Endothelial cell (in vitro differentiated cells): ENCODE results near the gene CGB1. TPM values are rescaled to one million over a fixed set of nuclear protein-coding genes. Genes with fewer than 3 reads are reported as not detected.

Experiments used
- DNase-seq: peaks from one replicate; pipeline ENCODE4 v3.0.0; 2021; ENCODE audit warnings: low spot score
- H3K27ac Mint-ChIP-seq: one replicate; pipeline ENCODE4 v1.8.0; 2021; ENCODE audit warnings: mixed read lengths, inconsistent platforms; ENCODE audit not compliant: unreplicated experiment
- H3K27me3 Mint-ChIP-seq: one replicate; pipeline ENCODE4 v1.8.0; 2021; ENCODE audit warnings: mild to moderate bottlenecking, moderate library complexity, mixed read lengths, inconsistent platforms; ENCODE audit not compliant: unreplicated experiment
- H3K36me3 Mint-ChIP-seq: one replicate; pipeline ENCODE4 v1.8.0; 2021; ENCODE audit warnings: mild to moderate bottlenecking, low read depth, mixed read lengths, inconsistent platforms; ENCODE audit not compliant: unreplicated experiment
- H3K4me1 Mint-ChIP-seq: one replicate; pipeline ENCODE4 v1.8.0; 2021; ENCODE audit warnings: mild to moderate bottlenecking, mixed read lengths, inconsistent platforms; ENCODE audit not compliant: unreplicated experiment
- H3K4me3 Mint-ChIP-seq: one replicate; pipeline ENCODE4 v1.8.0; 2021; ENCODE audit warnings: mild to moderate bottlenecking, mixed read lengths, inconsistent platforms; ENCODE audit not compliant: unreplicated experiment
- H3K9me3 Mint-ChIP-seq: one replicate; pipeline ENCODE4 v1.8.0; 2021; ENCODE audit warnings: mixed read lengths, inconsistent platforms; ENCODE audit not compliant: unreplicated experiment
- microRNA-seq: library from miRNA; unstranded; fragments of <30 nt; microRNA quantifications from one replicate; pipeline ENCODE4, GENCODE V29; 2020; ENCODE audit not compliant: unreplicated experiment
- total RNA-seq: library from RNA; stranded (reverse); fragmentation: NEBNext Ultra II Directional; extraction: Animal tissue kit (Norgen Biotek cat#: 25700); gene quantifications from one replicate; pipeline ENCODE4 v1.2.1, GENCODE V29; 2021; ENCODE audit not compliant: unreplicated experiment
- TF ChIP-seq, protein P1 (sequence below): fragments of 200-600 bp; sonication (generic); IDR thresholded peaks from one replicate; pipeline ENCODE4 v1.5.0; 2021; ENCODE audit warnings: antibody characterized with exemption; ENCODE audit not compliant: unreplicated experiment

The CGB1 gene
- total RNA-seq, 1 donor from 2014 or later: not detected

DNA sequence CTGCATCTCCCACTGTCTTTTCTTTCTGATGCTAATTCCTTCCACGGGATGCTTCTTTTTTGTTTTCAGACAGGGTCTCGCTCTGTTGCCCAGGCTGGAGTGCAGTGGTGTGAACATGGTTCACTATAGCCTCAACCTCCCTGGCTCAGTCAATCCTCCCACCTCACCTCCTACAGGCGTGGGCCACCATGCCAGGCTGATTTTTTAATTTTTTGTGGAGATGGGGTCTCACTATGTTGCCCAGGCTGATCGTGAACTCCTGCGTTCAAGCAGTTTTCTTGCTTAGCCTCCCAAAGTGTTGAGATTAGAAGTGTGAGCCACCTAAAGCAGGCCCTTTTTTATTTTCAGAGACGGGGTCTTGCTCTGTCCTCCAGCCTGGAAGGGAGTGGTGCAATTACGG is 48.4 kb downstream of the CGB1 start:
- Mint-ChIP-seq H3K36me3 (peaks cover 26% of the 10 kb centered on the region), H3K9me3 (no peaks in the 10 kb centered on the region), H3K4me1 (peaks cover 11% of the 10 kb centered on the region), H3K27ac (no peak overlapping the region), H3K27me3 (peaks cover 10% of the 10 kb centered on the region), H3K4me3 (peak overlapping the region; percentile 37)
- TF ChIP-seq, protein P1, sequence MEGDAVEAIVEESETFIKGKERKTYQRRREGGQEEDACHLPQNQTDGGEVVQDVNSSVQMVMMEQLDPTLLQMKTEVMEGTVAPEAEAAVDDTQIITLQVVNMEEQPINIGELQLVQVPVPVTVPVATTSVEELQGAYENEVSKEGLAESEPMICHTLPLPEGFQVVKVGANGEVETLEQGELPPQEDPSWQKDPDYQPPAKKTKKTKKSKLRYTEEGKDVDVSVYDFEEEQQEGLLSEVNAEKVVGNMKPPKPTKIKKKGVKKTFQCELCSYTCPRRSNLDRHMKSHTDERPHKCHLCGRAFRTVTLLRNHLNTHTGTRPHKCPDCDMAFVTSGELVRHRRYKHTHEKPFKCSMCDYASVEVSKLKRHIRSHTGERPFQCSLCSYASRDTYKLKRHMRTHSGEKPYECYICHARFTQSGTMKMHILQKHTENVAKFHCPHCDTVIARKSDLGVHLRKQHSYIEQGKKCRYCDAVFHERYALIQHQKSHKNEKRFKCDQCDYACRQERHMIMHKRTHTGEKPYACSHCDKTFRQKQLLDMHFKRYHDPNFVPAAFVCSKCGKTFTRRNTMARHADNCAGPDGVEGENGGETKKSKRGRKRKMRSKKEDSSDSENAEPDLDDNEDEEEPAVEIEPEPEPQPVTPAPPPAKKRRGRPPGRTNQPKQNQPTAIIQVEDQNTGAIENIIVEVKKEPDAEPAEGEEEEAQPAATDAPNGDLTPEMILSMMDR: no peak
- no peak for DNase-seq

- no peak for DNase-seq
- Mint-ChIP-seq H3K27me3 (peaks cover 10% of the 10 kb centered on the region), H3K4me3 (no peak overlapping the region), H3K36me3 (peaks cover 28% of the 10 kb centered on the region), H3K9me3 (no peaks in the 10 kb centered on the region), H3K27ac (no peak overlapping the region), H3K4me1 (peaks cover 10% of the 10 kb centered on the region)
- TF ChIP-seq, protein P1: no peak
Observed at GRCh38 chr19:48987323-48987722, 49.4 kb downstream of the CGB1 start.

DNA sequence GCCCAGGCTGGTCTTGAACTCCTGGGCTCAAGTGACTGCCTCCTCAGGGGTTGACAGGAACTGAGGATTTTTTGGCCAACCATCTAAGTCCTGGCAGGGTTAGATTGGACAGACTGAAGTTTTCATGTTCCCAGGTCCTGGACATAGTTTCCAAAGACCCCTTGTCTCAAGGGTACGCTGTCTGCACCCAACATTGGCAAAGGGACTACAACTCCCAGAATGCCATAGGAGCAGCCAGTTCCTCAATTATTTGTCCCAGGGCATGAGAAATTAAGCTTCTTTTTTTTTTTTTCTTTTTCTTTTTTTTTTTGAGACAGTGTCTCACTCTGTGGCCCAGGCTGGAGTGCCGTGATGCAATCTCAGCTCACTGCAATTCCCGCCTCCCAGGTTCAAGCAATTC is 50.5 kb downstream of the CGB1 start:
- no peak for DNase-seq
- TF ChIP-seq, protein P1: no peak
- peaks cover 5% of the 10 kb centered on the region for H3K4me1 Mint-ChIP-seq
- no peaks in the 10 kb centered on the region for H3K9me3 Mint-ChIP-seq
- H3K27ac Mint-ChIP-seq: no peak overlapping the region
- H3K4me3 Mint-ChIP-seq: no peak overlapping the region
- peaks cover 6% of the 10 kb centered on the region for H3K27me3 Mint-ChIP-seq
- peaks cover 36% of the 10 kb centered on the region for H3K36me3 Mint-ChIP-seq

DNA sequence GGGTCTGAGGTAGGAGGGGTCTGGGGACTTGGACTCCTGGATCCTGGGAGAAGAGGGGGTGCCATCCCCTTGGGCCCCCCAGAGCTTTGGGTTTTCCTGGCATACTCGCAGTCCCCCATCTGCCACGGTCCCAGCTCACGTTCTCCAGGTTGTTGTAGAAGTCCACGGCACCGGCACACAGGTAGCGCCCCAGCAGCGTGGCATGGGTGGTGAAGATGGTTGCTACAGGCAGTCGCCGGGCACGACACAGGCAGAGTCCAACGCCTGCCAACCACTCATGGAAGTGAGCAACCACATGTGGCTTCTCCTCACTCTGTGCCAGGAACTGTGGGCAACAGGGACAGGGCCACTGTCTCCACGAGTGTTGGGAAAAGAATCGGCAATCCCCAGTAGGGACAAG is 51.0 kb downstream of the CGB1 start:
- peaks cover 36% of the 10 kb centered on the region for H3K36me3 Mint-ChIP-seq
- peaks cover 5% of the 10 kb centered on the region for H3K4me1 Mint-ChIP-seq
- peaks cover 3% of the 10 kb centered on the region for H3K27me3 Mint-ChIP-seq
- no peak for DNase-seq
- no peak overlapping the region for H3K4me3 Mint-ChIP-seq
- no peak overlapping the region for H3K27ac Mint-ChIP-seq
- TF ChIP-seq, protein P1: no peak
- H3K9me3 Mint-ChIP-seq: no peaks in the 10 kb centered on the region

Small RNA genes within 50 kb of the gene (microRNA-seq; reads per million reads assigned to microRNA genes)
- gene MIR6798: 1.2 reads per million, percentile 17 among the genes with 10 or more reads in this experiment

Other genes starting within 250 kb of the CGB1 start
- gene BCAT2, start 225.9 kb downstream of the CGB1 start, total RNA-seq: 35.0 TPM
- 65.6 TPM for gene HSD17B14, start 200.4 kb downstream of the CGB1 start, total RNA-seq
- gene PLEKHA4, start 168.3 kb downstream of the CGB1 start, total RNA-seq: 14.1 TPM
- gene PPP1R15A, start 164.5 kb downstream of the CGB1 start, total RNA-seq: 65.8 TPM
- 4.3 TPM for gene TULP2, start 138.2 kb downstream of the CGB1 start, total RNA-seq
- 244 TPM for gene NUCB1, start 136.6 kb downstream of the CGB1 start, total RNA-seq
- 1.0 TPM for gene DHDH, start 103.2 kb downstream of the CGB1 start, total RNA-seq
- 286 TPM for gene BAX, start 82.0 kb downstream of the CGB1 start, total RNA-seq
- 1,109 TPM for gene FTL, start 71.6 kb downstream of the CGB1 start, total RNA-seq
- gene GYS1, start 43.6 kb downstream of the CGB1 start, total RNA-seq: 45.7 TPM
- 80.6 TPM for gene RUVBL2, start 43.0 kb downstream of the CGB1 start, total RNA-seq
- gene LHB, start 19.8 kb downstream of the CGB1 start, total RNA-seq: 1.4 TPM
- gene CGB3, start 12.6 kb downstream of the CGB1 start, total RNA-seq: not detected
- not detected for gene CGB2, start 5.0 kb downstream of the CGB1 start, total RNA-seq
- not detected for gene CGB5, start 7.0 kb upstream of the CGB1 start, total RNA-seq
- gene CGB8, start 12.2 kb upstream of the CGB1 start, total RNA-seq: not detected
- gene CGB7, start 20.9 kb upstream of the CGB1 start, total RNA-seq: not detected
- not detected for gene NTF4, start 27.9 kb upstream of the CGB1 start, total RNA-seq
- gene KCNA7, start 35.8 kb upstream of the CGB1 start, total RNA-seq: not detected
- 203 TPM for gene SNRNP70, start 48.6 kb upstream of the CGB1 start, total RNA-seq
- gene LIN7B, start 77.5 kb upstream of the CGB1 start, total RNA-seq: 5.8 TPM
- 0.51 TPM for gene C19orf73, start 82.2 kb upstream of the CGB1 start, total RNA-seq
- 19.7 TPM for gene PPFIA3, start 82.6 kb upstream of the CGB1 start, total RNA-seq
- 0.72 TPM for gene HRC, start 118.5 kb upstream of the CGB1 start, total RNA-seq
- 75.3 TPM for gene TRPM4, start 120.9 kb upstream of the CGB1 start, total RNA-seq